Stimulated activated effector memory CD8-positive, alpha-beta T cell treated with anti-CD3 and anti-CD28 coated beads, Interleukin-12 subunit alpha, Interleukin-12 subunit beta, amount 100 ng/mL, for 72 hours (primary cell): ENCODE measurements around the gene SUFU.

Experiments
- ATAC-seq: fragments of 150-1000 bp; cut with Tn5 transposase; 2 replicates; pipeline ENCODE4 v1.10.0; 2021
- DNase-seq, 2 donors: peaks; one replicate each; pipeline ENCODE4 v3.0.0; 2021 to 2022; ENCODE audit warnings: low spot score in 2 of 2
- H3K27ac Mint-ChIP-seq: one replicate; pipeline ENCODE4 v1.8.0; 2022; ENCODE audit warnings: mild to moderate bottlenecking, mixed read lengths
- H3K36me3 Mint-ChIP-seq: one replicate; pipeline ENCODE4 v1.8.0; 2022; ENCODE audit warnings: mild to moderate bottlenecking, mixed read lengths
- H3K4me1 Mint-ChIP-seq: one replicate; pipeline ENCODE4 v1.8.0; 2022; ENCODE audit warnings: mixed read lengths
- H3K4me3 Mint-ChIP-seq: one replicate; pipeline ENCODE4 v1.8.0; 2022; ENCODE audit warnings: mild to moderate bottlenecking, mixed read lengths
- H3K9me3 Mint-ChIP-seq: one replicate; pipeline ENCODE4 v1.8.0; 2022; ENCODE audit warnings: mixed read lengths

The SUFU gene

DNA sequence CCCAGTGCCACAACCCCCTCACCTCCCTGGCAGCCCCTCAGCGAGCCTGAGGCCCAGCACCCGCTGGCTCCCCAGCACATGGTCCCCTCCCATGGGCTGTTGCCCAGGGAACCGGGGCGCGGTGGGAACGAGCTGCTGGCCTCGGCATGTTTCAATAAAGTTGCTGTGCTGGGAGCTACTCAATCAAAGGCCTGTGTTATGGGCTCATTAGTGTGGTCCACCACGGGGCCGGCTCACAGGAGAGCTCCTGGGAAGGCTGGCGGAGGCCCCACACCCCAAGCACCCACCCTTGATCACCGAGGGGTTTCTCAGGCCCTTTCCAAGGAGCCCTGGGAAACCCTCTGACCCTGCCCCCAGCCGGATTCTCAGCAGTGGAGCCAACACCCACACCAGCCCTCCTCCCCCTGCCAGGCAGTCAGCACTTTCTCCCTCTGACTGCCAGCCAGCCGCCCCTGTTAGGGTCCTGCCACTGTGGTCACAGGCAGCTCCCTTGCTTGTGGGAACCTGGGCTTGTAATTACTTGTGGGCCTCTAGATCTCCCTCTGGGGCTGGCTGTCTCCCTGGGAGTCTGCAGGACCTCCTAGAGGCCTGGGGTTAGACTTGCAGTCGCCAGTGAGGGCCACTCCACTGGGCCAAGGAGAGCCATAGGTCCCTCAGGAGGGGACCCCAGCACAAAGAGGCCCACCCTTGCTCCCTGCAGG lies 115.7 kb downstream of the SUFU start:
- peaks cover 7% of the 10 kb centered on the region for H3K36me3 Mint-ChIP-seq
- DNase-seq, result no peak
- peak overlapping the region; percentile 43 for H3K27ac Mint-ChIP-seq
- no peak overlapping the region for H3K4me3 Mint-ChIP-seq
- ATAC-seq, result no peak
- H3K9me3 Mint-ChIP-seq, result no peaks in the 10 kb centered on the region
- H3K4me1 Mint-ChIP-seq, result peaks cover 12% of the 10 kb centered on the region

DNA sequence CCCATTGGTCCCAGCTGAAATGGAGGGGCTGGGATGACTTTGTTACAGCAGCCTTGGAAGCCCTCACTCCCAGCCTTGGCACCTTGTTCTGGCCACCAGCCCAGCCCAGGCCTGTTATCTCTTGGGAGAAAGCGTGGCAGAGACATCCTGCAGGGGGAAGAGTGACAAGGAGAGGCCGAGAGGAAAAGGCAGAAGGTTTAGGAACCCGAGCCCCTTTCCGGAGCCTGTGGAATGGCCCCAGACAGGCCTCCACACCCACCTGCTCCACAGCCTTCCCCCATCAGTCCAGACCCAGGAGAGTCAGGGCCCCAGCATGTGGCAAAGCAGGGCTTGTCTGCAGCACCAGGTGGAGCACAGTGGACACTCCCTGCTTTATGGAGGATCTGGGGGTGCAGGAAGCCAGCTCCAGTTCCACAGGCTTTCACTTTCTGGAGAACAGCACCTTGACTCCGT lies 116.4 kb downstream of the SUFU start:
- ATAC-seq (no peak), DNase-seq (no peak)
- H3K36me3 Mint-ChIP-seq, result peaks cover 7% of the 10 kb centered on the region
- H3K27ac Mint-ChIP-seq, result peak overlapping the region; percentile 77
- H3K4me3 Mint-ChIP-seq, result no peak overlapping the region
- peaks cover 12% of the 10 kb centered on the region for H3K4me1 Mint-ChIP-seq
- no peaks in the 10 kb centered on the region for H3K9me3 Mint-ChIP-seq

DNA sequence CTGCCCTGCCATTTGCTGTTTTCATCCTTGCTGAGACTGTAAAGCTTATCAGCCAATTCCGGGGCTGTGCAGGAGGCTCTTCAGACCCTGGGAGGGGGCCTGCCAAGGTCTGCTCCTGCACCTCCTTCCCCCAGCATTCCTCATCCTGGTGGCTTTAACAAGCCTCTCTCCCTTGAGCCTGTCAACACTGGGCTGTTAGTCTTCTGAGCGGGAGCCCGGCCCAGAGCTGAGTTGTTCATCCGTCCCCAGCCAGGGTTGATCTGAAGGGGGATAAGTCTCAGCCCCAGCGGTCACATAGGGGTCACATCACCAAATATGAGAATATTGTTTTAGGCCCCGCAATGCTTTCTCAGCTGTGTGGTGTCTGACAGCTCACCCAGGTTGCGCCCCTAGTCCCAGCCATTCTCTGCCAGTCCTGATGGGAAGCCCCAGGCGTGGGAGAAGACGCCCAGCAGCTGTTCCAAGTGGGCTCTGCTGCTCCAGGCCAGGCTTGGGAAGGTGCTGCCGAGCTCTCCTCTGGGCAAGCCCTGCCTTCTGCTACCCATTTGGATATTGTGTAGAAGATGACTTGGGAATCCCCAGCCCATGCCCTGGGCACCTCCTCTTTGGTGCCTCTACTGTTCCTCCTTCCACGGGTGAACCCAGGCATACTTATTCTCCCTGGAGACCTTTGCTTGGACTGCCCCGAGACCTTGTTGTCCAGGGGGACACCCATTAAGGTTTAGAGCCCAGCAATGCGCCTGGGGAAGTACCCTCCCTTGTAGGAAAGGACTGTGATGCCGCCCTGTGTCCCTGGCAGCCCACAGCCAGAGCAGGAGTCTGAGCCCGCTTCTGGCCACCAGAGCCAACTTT lies 117.0 kb downstream of the SUFU start:
- no peak for DNase-seq
- Mint-ChIP-seq H3K4me1 (peaks cover 12% of the 10 kb centered on the region), H3K4me3 (no peak overlapping the region), H3K27ac (peak overlapping the region; percentile 77), H3K9me3 (no peaks in the 10 kb centered on the region), H3K36me3 (peaks cover 7% of the 10 kb centered on the region)
- ATAC-seq, result peak; percentile 56

DNA sequence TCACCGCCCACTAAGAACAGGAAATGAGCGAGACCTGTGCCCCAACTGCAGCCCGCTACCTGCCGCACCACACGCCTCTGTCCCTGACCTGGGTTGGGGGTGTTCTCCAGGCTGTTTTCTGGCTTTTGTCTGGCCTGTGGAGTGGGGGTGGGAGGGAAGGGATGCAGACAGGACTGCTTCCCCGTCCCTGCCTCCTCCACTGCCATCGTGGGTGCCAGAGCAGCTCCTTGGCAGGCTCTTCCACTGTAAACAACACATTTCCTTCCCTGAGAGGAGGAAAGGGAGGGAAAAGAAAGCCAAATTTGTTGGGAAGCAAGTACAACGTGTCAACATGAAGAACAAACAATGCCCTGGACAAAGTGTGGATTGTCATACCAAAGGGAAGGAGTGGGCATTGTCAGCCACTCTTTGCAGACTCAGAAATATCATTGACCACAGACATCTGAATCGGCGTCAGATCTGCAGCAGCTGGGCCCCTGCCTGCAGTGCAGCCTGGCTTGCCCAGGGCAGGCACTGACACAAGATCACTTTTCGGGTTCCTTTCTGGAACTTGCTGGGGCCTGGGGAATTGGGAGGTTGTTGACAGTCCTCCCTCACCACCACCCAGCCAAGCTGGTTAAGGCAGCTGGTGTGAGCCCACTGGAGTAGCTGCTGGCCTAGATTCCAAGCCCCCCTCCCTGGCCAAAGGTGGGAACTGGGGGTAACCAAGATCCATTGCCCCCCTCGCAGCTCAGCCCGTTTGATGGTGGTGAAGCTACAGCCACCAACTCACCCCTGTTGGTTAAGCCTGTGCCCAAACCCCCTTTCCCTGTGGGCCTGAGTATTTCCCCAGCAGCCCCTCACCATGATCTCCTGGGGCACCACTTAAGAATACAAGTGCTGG lies 117.9 kb downstream of the SUFU start:
- ATAC-seq, result no peak
- peaks cover 4% of the 10 kb centered on the region for H3K36me3 Mint-ChIP-seq
- peak overlapping the region; percentile 77 for H3K27ac Mint-ChIP-seq
- DNase-seq, result no peak
- peaks cover 12% of the 10 kb centered on the region for H3K4me1 Mint-ChIP-seq
- H3K9me3 Mint-ChIP-seq, result no peaks in the 10 kb centered on the region
- H3K4me3 Mint-ChIP-seq, result no peak overlapping the region

DNA sequence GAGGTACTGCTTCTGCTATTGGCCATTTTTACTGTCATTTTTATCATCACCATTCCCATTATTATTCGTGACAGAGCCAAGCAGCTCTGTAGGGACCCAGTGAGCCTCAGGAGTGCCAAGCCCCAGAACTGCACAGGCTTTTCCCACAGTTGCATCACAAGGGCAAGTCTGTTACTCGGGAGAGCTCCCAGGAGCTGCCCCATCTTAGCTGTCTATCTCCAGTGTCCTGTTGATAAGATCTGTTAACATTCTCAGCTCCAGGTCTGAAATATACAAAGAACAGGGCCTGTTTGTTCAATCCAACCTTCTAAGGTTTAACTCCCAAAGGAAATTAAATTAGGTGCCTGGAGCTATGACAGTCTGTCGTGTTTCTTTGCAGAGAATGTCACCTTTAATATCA lies 120.3 kb downstream of the SUFU start:
- no peaks in the 10 kb centered on the region for H3K9me3 Mint-ChIP-seq
- ATAC-seq (no peak), DNase-seq (no peak)
- no peak overlapping the region for H3K4me3 Mint-ChIP-seq
- no peaks in the 10 kb centered on the region for H3K36me3 Mint-ChIP-seq
- H3K27ac Mint-ChIP-seq, result peak overlapping the region; percentile 73
- H3K4me1 Mint-ChIP-seq, result peaks cover 12% of the 10 kb centered on the region

DNA sequence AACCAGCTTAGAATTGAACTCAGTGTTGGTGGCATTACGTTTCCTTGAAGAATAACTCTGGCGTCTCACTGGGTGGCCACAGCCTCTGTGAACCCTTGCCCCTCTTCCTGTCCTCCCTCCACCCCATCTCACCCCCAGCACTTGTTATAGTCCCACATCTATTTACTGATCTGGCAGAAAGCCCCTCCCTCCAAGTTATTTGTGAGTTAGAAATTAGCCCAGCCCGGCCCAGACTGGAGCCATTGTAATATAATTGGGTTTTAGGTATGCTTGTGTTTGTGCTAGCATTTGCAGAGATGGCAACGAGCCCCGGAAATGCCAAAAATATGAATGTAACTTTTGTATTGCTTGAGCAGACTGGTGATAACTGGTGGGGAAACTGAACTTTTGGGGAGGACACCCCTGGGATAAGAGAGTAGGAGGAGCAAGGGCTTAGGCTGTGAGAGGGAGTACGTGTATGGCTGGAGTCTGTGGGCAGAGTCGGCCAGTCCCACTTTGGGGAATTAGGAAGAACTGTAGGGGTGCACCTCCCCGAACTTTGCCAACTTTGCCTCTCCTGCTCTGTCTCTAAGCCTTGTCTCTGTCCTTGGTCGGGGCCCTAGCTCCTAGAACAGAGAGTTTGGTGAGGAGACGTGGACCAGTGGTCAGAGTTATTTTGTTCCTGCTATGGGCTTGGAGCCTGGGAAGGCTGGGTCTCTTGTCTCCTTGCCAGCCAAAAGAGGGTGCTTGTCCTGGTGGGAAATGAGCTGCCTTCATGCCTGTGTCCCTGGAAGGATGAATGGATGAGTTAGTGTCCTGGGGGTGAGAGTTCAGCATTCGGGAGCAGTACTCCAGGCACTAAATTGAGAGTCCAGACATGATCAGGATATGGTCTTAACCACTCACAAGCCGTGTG lies 121.2 kb downstream of the SUFU start:
- peak overlapping the region; percentile 73 for H3K27ac Mint-ChIP-seq
- no peaks in the 10 kb centered on the region for H3K36me3 Mint-ChIP-seq
- ATAC-seq (no peak), DNase-seq (no peak)
- no peaks in the 10 kb centered on the region for H3K9me3 Mint-ChIP-seq
- H3K4me3 Mint-ChIP-seq, result no peak overlapping the region
- peaks cover 8% of the 10 kb centered on the region for H3K4me1 Mint-ChIP-seq

DNA sequence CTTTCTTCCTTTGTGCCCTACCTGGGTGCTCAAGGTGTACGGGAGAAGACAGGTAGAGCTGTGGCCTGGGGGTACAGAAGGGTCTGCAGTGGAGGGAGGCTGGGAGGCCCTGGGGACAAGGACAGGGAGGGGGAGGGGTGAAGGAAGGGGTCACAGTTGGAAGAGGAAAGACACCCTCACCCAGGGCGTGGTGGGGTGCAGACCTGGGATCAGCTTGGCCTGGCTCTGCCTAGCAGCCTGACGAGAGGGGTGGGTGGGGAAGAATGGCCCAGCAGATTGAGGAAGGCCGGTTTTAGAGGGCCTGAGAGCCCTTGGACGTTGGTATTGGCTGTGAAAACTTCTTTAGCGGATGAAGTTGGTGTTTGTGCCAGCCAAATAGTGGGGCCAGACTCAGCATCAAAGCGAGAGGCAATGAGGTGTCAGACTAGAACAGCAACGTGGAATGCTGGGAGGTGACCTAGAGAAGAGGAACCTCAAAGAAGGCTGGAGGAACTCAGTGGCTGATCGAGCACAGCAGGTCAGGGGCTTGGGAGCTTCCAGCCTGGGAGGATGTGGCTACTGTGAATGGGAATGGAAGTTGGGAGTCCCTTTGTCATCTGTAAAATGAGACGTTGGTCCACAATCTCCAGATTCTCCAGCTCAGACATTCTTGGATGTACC lies 122.4 kb downstream of the SUFU start:
- ATAC-seq (no peak), DNase-seq (no peak)
- H3K27ac Mint-ChIP-seq, result peak overlapping the region; percentile 73
- peaks cover 6% of the 10 kb centered on the region for H3K4me1 Mint-ChIP-seq
- H3K36me3 Mint-ChIP-seq, result no peaks in the 10 kb centered on the region
- no peaks in the 10 kb centered on the region for H3K9me3 Mint-ChIP-seq
- no peak overlapping the region for H3K4me3 Mint-ChIP-seq

DNA sequence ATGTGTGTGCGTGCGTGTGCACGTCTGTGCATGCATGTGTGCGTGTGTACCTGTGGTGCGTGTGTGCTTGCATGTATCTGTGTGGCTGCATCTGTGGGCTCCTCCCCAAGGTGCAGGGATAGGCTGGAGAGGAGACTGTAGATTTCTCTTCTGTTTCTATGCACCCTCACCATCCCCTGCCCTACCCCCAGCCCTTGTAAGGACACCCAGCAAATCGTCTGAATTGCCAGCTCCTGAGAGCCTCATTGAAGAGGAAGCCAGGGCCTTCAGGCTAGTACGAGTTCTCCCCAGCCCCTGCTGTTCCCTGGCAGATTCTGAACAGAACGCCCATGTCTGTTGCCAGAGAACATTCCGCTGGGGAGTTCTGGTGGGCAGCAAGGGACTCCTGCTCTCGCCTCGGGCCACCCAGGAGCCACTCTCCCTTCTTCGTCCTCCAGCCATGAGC lies 123.5 kb downstream of the SUFU start:
- Mint-ChIP-seq H3K27ac (peak overlapping the region; percentile 73), H3K9me3 (no peaks in the 10 kb centered on the region), H3K36me3 (no peaks in the 10 kb centered on the region), H3K4me1 (peaks cover 16% of the 10 kb centered on the region), H3K4me3 (no peak overlapping the region)
- no peak for ATAC-seq
- no peak for DNase-seq

DNA sequence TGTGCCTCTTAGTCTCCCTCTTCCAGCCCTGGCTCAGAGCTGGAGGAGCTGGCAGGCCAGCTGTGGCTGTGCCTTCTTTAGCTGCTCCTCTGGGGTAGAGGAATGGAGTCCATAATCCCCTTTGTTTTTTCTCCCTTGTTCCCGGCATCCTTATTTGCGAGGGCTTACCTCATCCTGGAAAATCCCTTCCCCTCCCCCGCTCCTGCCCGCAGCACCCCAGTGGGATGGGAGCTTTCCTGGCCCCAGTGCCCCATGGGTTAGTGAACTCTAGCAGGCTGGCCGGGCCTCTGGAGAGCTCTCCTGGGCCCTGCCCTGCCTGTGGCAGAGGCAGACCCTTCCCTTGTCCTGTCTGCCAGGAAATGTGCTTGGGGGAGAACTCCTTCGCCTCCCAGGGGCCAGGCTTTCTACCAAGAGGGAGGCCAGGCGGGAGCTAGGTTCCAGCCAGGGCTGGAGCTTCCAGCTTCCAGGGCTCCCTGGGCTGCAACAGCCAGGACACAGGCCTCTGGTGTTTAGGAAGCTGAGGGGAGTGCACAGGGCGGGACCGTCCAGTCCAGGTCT lies 124.0 kb downstream of the SUFU start:
- H3K27ac Mint-ChIP-seq, result peak overlapping the region; percentile 73
- peaks cover 21% of the 10 kb centered on the region for H3K4me1 Mint-ChIP-seq
- no peak for DNase-seq

DNA sequence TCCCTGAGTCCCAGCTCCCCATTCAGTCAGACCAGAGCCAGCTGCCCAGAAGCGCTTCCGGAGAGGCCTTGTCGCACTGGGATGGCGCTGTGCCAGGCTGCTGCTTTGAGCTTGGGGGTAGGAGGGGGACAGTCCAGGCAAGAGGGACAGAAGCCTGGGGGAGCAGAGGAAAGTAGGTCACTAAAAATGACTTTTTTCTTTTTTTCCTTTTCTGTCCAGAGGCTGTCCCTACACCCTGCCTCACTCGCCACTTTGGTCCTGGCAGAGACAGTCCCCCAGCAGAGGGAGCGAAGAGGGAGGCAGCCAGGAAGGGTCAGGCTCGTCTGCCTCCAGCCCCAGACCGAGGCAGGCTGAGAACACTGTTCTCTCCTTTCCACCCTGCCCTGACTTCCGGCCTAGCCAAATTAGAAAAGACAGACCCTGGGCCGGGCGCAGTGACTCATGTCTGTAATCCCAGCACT lies 124.7 kb downstream of the SUFU start:
- DNase-seq (no peak), ATAC-seq (no peak)
- peaks cover 27% of the 10 kb centered on the region for H3K4me1 Mint-ChIP-seq
- H3K4me3 Mint-ChIP-seq, result no peak overlapping the region
- no peak overlapping the region for H3K27ac Mint-ChIP-seq
- H3K36me3 Mint-ChIP-seq, result no peaks in the 10 kb centered on the region
- no peaks in the 10 kb centered on the region for H3K9me3 Mint-ChIP-seq

More for the DNA sequence above, 124.0 kb downstream of the SUFU start:
- no peak overlapping the region for H3K4me3 Mint-ChIP-seq
- no peaks in the 10 kb centered on the region for H3K9me3 Mint-ChIP-seq
- no peak for ATAC-seq
- no peaks in the 10 kb centered on the region for H3K36me3 Mint-ChIP-seq

DNA sequence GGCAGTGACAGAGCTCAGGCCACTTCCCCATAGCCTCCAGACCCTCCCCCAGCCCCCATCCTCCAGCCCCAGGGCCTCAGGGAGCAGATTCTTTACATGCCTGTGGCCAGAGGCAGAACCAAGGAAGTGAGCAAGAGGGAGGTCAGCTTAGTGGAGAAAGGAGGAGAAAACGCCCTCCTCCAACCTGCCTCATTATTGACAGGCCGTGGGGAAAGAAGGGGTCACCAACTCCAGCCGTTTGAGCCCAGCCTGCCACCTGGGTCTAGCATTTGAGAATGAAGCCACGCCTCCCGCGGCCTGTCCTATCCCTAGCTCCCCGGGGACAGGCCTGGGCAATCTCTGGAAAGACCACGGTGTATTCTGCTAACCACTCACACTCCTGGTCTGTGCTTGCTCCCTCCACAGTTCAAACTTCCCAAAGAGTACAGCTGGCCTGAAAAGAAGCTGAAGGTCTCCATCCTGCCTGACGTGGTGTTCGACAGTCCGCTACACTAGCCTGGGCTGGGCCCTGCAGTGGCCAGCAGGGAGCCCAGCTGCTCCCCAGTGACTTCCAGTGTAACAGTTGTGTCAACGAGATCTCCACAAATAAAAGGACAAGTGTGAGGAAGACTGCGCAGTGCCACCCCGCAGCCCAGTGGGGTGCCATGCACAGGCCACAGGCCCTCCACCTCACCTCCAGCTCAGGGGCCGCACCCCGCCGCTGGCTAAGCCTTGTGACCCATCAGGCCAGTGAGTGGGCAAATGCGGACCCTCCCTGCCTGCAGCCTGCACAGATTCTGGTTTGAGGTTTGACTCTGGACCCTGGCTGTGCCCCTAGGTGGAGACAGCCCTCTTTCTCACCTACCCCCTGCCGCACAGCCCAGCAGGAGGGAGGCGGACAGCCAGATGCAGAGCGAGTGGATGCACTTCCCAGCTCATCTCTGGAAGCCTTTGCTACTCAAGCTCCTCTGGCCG lies 126.2 kb downstream of the SUFU start:
- Mint-ChIP-seq H3K4me1 (peaks cover 33% of the 10 kb centered on the region), H3K36me3 (no peaks in the 10 kb centered on the region), H3K9me3 (no peaks in the 10 kb centered on the region), H3K4me3 (no peak overlapping the region), H3K27ac (no peak overlapping the region)
- no peak for ATAC-seq
- DNase-seq, result no peak

DNA sequence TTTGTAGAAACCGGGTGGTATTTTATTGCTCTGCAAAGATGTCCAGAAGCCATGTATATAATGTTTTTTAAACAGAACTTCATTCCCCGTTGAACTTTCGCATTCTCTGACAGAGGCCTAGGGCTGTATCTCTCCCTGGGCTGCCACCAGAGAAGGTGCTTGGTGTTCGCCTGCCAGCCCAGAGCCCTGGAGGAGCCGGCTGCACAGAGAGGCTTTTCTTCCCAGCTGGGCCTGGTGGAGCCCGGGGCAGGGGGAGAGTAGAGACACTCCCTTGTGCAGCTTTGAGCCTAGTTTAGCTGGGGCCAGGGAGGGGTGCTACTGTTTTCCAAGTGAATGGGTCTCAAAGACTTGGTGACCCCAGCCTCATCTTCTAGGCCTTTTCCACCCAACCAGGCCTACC lies 126.9 kb downstream of the SUFU start:
- Mint-ChIP-seq H3K9me3 (no peaks in the 10 kb centered on the region), H3K4me1 (peaks cover 39% of the 10 kb centered on the region), H3K36me3 (no peaks in the 10 kb centered on the region), H3K27ac (peak overlapping the region; percentile 62), H3K4me3 (no peak overlapping the region)
- no peak for DNase-seq
- no peak for ATAC-seq
